DLD1 (cell line): ENCODE results near the gene PIK3R6.

Source experiments
- in situ Hi-C: cut with HindIII; loops from 2 replicates; pipeline ENCODE4 v1.10.0; 2017; ENCODE audit warnings: low sequenced_read_pairs

PIK3R6 gene

DNA sequence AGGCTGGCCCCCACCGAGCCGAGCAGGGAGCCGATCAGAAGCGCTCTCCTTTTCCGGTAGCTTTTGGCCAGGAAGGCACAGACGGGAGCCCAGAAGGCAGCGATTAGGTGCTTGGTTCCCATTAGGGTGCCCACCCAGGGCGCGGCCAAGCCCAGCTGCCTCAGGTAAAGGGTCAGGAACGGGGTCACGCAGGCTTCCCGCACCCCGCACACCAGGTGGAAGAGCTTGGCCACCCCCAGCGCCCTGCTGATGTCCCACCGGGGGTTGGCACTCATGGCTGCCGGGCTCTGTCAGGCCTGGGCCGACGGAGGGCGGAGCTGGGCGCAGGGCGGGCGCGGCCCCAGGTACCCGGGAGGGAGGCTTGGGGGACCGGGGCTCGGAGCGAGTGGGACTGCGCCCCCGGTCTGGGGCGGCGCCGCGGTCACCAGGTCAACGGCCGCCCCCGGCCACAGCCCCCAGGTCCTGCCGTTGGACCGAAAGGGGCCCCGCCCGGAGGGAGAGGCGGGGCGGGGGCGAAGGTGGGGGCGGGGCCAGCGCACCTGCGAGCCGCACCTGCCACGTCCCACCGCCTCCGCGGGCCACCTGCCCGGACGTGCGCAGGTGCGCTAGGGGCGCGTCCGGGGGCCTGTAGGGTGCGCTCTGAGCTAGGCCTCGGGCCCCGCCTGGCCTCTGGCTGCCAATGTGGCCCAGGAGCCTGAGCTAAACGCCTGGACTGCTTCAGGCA is 68.5 kb downstream of the PIK3R6 start, which contains the start of gene MFSD6L:
MFSD6L (minus strand) TSS at position 520 of the 724 bp plus-strand sequence; CDS start at position 275, 245 bp downstream.
- in situ Hi-C loops = no loop called here

DNA sequence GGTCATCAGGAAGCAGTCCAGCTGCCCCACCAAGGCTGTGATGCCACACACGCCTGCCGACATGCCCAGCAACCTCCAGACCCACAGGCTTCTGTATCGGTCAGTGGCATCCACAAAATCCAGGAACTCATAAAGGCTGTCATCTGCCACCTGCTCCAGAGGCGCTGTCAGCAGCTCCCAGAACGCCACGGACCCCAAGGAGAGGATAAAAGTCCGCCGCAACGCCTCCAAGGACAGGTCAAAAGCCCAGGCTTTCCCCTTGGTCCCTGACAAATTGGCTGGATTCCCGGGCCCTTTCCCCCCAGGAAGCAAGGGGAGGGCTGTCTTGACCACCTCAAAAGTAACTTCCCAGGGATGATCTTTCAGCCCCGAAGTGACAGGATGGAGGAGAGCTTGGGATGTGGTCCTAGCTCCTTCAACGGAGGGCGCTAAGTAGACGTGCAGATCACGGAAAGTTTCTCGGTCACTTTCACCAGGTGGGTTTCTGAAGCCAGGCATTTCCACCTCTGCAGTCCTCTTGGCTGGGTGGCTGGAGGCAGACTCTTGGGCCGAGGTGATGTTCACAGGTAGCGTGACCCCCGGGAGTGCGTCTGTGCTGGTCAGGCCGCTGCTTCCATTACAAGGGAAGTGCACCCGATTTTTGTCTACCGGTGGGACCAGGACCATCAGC is 69.2 kb downstream of the PIK3R6 start:
- in situ Hi-C loops = no loop called here

GRCh38 chr17:8797621-8798175 is 69.8 kb downstream of the PIK3R6 start:
- in situ Hi-C loops = no loop called here

GRCh38 chr17:8794636-8795035 is 72.8 kb downstream of the PIK3R6 start:
- in situ Hi-C loops = no loop called here

GRCh38 chr17:8793649-8794048 is 73.8 kb downstream of the PIK3R6 start:
- in situ Hi-C loops = no loop called here

DNA sequence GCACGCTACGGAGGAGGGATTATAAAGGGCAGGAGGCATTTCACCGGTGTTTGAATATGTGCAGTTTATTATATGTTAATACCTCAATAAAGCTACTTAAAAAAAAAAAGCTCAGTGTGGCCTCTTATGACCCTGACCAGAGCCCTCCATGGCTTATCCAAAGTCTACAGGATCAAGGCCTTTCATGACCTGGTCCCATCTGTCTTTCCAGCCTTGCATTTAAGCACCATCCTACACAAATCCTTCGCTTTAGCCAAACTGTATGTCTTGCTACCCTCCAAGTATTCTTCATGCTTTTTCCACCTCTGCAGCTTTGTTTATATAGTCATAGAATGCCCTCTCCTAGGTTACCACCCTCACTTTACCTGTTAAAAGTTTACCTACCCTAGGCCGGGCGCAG is 74.8 kb downstream of the PIK3R6 start:
- in situ Hi-C loops = no loop called here

- in situ Hi-C loops = no loop called here
Measured at GRCh38 chr17:8791910-8792270, 75.6 kb downstream of the PIK3R6 start.

DNA sequence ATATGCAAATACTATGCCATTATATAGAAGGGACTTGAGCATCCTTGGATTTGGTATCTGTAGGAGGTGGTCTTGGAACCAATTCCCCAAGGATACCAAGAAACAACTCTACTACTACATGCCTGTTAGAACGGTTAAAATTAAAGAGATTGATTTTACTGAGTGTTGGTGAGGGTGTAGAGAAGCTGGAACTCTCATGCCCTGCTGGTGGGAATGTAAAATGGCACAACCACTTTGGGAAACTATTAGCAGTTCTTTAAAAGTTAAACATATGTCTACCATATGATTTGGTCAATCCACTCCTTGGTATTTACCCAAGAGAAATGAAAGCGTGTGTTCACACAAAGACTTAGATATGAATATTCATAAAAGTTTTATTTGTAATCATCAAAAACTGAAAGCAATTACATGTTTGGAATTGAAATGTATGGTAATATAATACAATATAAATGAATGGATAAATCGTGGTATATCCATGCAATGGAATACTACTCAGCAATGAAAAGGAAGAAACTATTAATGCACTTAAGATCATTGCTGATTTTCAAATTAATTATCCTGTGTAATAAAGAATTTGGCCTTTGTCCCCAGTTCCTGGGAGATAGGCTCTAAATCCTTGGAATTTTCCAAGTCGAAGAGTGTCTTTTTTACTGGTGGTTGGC is 76.1 kb downstream of the PIK3R6 start:
- in situ Hi-C loops = no loop called here

- in situ Hi-C loops = loop anchor here (10.0 kb wide), 1 partner anchor 65 kb away; no protein-coding TSS in a partner anchor
Measured at GRCh38 chr17:8789743-8790142, 77.7 kb downstream of the PIK3R6 start.

DNA sequence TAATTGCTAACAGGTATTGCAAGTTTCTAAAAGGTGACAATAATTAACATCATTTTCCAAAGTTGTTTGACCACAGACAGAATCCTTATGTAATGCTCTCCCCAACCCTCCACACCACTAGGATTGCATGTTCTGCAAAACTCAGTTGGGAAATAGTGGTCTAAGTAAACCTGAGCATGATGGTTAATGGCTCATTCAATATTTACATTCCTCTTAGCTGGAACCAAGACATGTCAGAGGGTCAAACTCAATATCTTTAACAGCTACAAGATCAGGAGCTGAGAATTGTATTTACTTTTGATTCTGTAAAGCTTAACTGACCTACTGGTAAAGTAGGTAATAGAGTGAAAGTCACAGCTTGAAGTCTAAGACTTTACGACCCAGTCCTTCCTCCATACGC is 78.5 kb downstream of the PIK3R6 start:
- in situ Hi-C loops = loop anchor here (10.0 kb wide), 1 partner anchor 66 kb away; no protein-coding TSS in a partner anchor

GRCh38 chr17:8785547-8786413 is 81.7 kb downstream of the PIK3R6 start:
- in situ Hi-C loops = loop anchor here (10.0 kb wide), 1 partner anchor 69 kb away; no protein-coding TSS in a partner anchor

GRCh38 chr17:8782176-8782575 is 85.3 kb downstream of the PIK3R6 start:
- in situ Hi-C loops = loop anchor here (10.0 kb wide), 1 partner anchor 73 kb away; no protein-coding TSS in a partner anchor

- in situ Hi-C loops = loop anchor here (10.0 kb wide), 1 partner anchor 73 kb away; no protein-coding TSS in a partner anchor
Measured at GRCh38 chr17:8781776-8782175, 85.7 kb downstream of the PIK3R6 start.

- in situ Hi-C loops = no loop called here
Measured at GRCh38 chr17:8776881-8777280, 90.6 kb downstream of the PIK3R6 start.

GRCh38 chr17:8776248-8776647 is 91.2 kb downstream of the PIK3R6 start:
- in situ Hi-C loops = no loop called here

- in situ Hi-C loops = no loop called here
Measured at GRCh38 chr17:8766731-8767130, 100.7 kb downstream of the PIK3R6 start.

- in situ Hi-C loops = no loop called here
Measured at GRCh38 chr17:8762012-8762411, 105.5 kb downstream of the PIK3R6 start.

DNA sequence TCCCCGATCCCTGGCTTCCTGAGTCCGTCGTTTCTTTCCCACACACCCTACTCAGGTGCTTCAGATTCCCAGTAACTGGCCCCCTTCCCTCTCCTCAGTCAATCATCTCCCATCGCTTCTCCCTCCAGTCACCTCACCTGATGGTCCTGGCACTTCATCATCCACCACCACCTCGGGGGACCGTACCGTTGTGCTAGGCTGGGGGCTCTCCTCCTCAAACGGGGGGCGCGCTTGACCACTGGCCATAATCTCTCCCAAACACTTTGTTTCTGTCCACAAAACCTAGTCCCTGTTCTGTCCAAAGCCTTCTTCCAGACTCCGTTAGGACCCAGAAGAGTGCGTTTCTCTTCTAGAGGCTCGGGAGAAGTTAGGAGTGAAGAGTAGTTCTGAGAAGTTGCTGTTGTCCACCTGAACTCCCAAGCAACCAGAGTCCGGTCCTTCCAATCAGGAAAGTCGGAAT is 109.3 kb downstream of the PIK3R6 start, which contains the start of gene SPDYE4:
SPDYE4 (minus strand) TSS at position 410 of the 460 bp plus-strand sequence; CDS start at position 246, 164 bp downstream.
- in situ Hi-C loops = no loop called here

GRCh38 chr17:8757189-8757588 is 110.3 kb downstream of the PIK3R6 start:
- in situ Hi-C loops = no loop called here
